ENCODE results near the gene MKNK1.

Gene MKNK1

GRCh38 chr1:46595127-46595526 is 8.9 kb downstream of the MKNK1 start:
- DNase-seq, result peak; percentile 22

DNA sequence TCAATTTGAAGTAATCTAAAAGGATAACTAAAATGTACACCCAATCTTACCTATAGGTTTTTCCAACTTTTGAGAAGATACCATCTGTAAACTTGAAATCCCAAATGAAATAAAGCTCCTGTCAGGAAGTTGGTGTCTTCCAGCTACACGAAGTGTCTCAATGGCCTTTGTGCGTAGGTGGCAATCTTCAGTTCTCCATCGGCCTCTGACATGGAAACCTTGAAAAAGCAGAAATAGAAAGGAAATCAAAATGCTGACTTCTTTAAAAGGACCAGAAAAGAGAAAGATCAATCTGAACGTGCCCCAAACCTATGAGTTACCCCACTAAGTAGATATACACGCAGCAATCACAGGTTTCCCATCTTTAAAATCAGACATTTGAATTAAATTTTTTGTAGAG is 10.0 kb downstream of the MKNK1 start:
- DNase-seq, result no peak

GRCh38 chr1:46592823-46593222 is 11.2 kb downstream of the MKNK1 start:
- no peak for DNase-seq

GRCh38 chr1:46589529-46589928 is 14.5 kb downstream of the MKNK1 start:
- DNase-seq, result no peak

GRCh38 chr1:46587069-46587468 is 17.0 kb downstream of the MKNK1 start:
- DNase-seq, result no peak

DNA sequence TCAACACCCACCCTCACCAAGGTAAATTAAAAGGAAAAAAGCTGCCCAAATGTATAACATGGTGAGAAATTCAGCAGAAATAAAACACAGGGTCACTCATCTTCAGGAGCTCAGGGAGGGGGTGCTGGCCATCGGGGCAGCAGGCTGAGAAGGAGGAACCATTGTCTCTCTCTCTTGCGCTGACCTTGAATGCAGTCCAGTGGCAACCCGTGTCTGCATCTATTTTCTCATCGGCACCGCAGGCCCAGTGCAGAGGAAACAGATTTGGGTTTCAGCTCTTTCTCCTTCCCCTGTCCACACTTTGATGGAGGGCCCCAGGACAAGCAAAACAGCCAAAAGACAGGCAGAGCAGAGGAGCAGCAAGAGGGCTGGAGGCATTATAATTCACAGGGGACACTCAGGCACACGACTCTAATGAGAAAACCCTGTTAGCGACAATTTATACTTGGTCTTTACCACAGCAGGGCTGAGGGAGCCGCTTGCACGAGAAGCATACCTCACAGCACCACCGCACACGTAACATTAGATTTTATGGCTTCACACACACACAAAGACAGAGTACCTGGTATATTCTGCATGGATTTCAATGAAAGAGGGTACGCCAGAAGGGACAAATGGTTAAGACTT is 18.6 kb downstream of the MKNK1 start:
- no peak for DNase-seq

- no peak for DNase-seq
These were observed 20.6 kb downstream of the MKNK1 start for GRCh38 chr1:46583494-46583893.

- DNase-seq, result no peak
These were observed 21.1 kb downstream of the MKNK1 start for GRCh38 chr1:46582972-46583371.

DNA sequence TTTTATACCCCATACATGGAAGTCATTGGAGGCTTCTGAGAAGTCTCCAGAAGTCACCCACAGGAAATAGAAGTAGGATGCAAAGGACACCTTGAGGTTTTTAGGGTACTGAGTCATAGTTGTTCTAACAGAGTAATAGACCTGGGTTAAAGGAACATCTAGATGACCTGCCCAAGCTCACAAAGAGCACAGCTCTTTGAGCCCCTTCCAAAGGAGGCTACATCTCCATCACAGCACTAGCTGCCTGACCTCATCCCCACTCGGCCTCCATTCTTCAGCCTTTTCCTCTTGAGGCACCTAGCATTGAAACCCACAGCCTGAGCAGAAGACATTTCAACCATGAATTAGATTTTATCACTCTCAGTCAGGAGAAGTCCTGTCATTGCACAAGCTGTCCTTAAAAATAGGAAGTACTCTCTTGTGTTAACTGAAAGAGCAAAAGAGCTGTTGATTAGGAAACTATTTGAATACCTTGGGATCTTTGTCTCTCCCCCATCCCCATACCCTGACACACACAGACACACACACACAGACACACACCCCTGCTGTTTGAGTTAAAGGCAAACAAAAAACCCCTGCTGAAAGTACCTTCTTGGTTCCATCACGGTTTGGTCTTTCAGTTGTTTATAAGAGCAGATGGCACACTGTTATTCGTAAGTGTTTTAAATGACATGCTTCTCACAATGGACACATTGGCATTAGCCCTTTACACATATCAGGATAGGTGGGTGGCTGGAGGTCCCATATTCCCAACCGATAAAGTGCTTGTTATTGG is 22.2 kb downstream of the MKNK1 start:
- peak; percentile 37 for DNase-seq

GRCh38 chr1:46580140-46580903 is 23.7 kb downstream of the MKNK1 start:
- no peak for DNase-seq

DNA sequence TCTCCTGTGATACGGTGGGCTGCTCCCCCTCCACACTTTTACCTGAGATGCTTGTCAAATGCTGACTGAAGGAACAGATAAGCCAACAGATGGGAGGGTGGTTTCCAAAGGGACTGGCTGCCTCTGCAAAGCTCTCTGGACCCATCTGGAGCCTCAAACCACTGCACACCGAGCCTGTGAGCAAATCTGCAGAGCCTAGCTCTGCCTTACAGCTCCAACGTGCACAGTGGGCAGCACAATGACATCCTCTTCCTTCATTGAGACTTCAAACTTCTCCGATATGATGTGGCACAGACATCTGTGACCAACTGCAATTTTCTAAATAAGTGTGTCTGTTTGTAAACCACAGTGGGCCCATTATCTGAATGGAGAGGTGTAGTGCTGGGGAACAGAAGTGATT is 26.4 kb downstream of the MKNK1 start:
- no peak for DNase-seq

DNA sequence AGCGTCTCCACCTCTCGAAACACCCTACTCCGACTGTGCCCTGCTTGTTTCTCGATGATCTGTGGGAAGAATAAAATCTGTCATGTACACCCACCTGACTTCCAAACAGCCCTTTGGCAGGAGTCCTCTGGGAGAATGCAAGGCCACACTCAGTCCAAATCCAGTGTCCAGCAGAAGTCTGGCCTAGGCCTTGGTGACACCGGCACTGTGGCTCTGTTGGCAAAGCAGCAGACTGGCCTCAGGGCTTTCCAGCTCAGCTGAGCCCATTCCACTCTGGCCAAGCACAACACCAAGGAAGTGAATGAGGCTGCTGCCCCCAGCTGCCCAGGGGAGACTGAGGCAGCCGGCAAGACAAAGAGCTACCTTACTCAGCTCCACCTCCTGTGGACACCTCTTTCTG is 27.5 kb downstream of the MKNK1 start:
- DNase-seq, result no peak

DNA sequence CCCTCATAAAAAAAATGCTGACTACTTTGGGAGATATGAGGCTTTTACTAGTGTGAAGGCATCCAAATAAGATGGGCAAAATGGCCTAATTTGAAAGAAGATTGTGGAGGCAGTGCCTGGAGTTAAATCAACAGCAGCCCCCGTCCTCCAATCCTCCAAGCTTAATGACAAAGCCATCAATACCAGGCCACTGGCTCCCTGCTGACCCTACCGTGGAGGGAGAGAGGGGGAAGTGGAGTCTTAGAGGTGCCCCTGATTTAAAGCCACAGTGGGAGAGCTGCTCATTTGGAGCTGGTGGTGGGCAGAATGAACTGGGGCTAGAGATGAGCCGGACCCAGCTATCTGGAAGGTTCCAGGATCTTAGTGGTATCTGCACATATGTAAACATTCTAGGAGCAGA is 28.3 kb downstream of the MKNK1 start:
- DNase-seq, result no peak

- DNase-seq, result no peak
These were observed 28.8 kb downstream of the MKNK1 start for GRCh38 chr1:46575300-46575699.

- DNase-seq, result no peak
These were observed 32.3 kb downstream of the MKNK1 start for GRCh38 chr1:46571691-46572225.

GRCh38 chr1:46569884-46570725 is 34.0 kb downstream of the MKNK1 start:
- no peak for DNase-seq

- no peak for DNase-seq
These were observed 35.0 kb downstream of the MKNK1 start for GRCh38 chr1:46569116-46569515.

DNA sequence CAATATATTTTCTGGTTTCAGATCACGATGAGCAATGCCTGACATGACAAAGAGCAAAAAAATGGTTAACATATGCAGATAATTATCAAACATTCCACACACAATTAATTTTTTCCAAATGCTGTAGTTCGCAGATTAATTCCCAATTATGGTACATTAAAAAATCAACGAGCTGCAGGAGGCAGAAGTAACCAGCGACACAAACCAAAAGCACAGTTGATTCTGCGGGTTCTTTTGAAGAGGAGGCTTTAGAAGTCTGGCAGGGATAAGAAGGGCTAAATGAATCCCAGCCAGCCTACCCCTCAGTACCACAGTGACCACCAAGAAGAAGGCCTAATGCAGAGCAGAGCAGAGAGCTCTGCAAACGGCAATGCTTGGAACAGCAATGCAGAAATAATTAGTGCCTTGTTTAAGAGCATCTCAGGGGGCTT is 35.6 kb downstream of the MKNK1 start:
- no peak for DNase-seq

GRCh38 chr1:46563341-46563740 is 40.7 kb downstream of the MKNK1 start:
- no peak for DNase-seq

GRCh38 chr1:46562498-46562897 is 41.6 kb downstream of the MKNK1 start:
- DNase-seq, result no peak

GRCh38 chr1:46558966-46559365 is 45.1 kb downstream of the MKNK1 start:
- DNase-seq, result no peak

- no peak for DNase-seq
These were observed 45.7 kb downstream of the MKNK1 start for GRCh38 chr1:46558141-46558963.

All from CD4-positive, alpha-beta T cell treated with Interleukin-4 for 4 hours (primary cell).